AG08396 (cell line): ENCODE data around the gene CYB561D2.
A peak's percentile ranks its signal among the peaks of the same experiment; 100 is the strongest.

Source experiments
- DNase-seq: peaks from one replicate; pipeline ENCODE4 v3.0.0; 2012; ENCODE audit warnings: low spot score, mixed read lengths

Gene CYB561D2

GRCh38 chr3:50365080-50365841 lies 14.6 kb downstream of the CYB561D2 start:
- DNase-seq: peak; percentile 95

- no peak for DNase-seq
These were observed 15.2 kb downstream of the CYB561D2 start for GRCh38 chr3:50365842-50366220.

- no peak for DNase-seq
These were observed 18.5 kb downstream of the CYB561D2 start for GRCh38 chr3:50369012-50369670.

GRCh38 chr3:50370594-50370993 lies 19.9 kb downstream of the CYB561D2 start:
- no peak for DNase-seq

GRCh38 chr3:50371133-50371685 lies 20.5 kb downstream of the CYB561D2 start:
- DNase-seq: no peak

- DNase-seq: no peak
These were observed 21.7 kb downstream of the CYB561D2 start for GRCh38 chr3:50372349-50372748.

GRCh38 chr3:50373146-50374051 lies 22.7 kb downstream of the CYB561D2 start:
- no peak for DNase-seq

GRCh38 chr3:50374363-50375257 lies 23.9 kb downstream of the CYB561D2 start:
- no peak for DNase-seq

- peak; percentile 42 for DNase-seq
These were observed 24.7 kb downstream of the CYB561D2 start for GRCh38 chr3:50375258-50375931.

- no peak for DNase-seq
These were observed 27.4 kb downstream of the CYB561D2 start for GRCh38 chr3:50378024-50378423.

GRCh38 chr3:50378757-50379156 lies 28.1 kb downstream of the CYB561D2 start:
- no peak for DNase-seq

- DNase-seq: no peak
These were observed 29.9 kb downstream of the CYB561D2 start for GRCh38 chr3:50380405-50381085.

GRCh38 chr3:50381383-50381782 lies 30.7 kb downstream of the CYB561D2 start:
- DNase-seq: no peak

- DNase-seq: no peak
These were observed 32.1 kb downstream of the CYB561D2 start for GRCh38 chr3:50382722-50383121.

- DNase-seq: no peak
These were observed 33.1 kb downstream of the CYB561D2 start for GRCh38 chr3:50383750-50384149.

GRCh38 chr3:50385754-50386153 lies 35.1 kb downstream of the CYB561D2 start:
- DNase-seq: no peak

GRCh38 chr3:50388016-50388719 lies 37.5 kb downstream of the CYB561D2 start:
- peak; percentile 68 for DNase-seq

- peak; percentile 42 for DNase-seq
These were observed 38.2 kb downstream of the CYB561D2 start for GRCh38 chr3:50388720-50389413.

- no peak for DNase-seq
These were observed 38.7 kb downstream of the CYB561D2 start for GRCh38 chr3:50389414-50389767.
